Adrenal gland (tissue), 5 donors: ENCODE measurements around the gene DRC7.

Experiments used
- CTCF ChIP-seq, 6 experiments: fragments of 450-650 bp in 4 of 6; fragments of 200-600 bp in 2 of 6; sonication (generic) in 1 of 6; IDR thresholded peaks; 1 replicate in 5 of 6; 2 replicates in 1 of 6; pipeline versions ENCODE4 v1.5.1 to v1.8.0; 2016 to 2021; ENCODE audit warnings: antibody characterized with exemption in 6 of 6, mild to moderate bottlenecking in 2 of 6, moderate library complexity in 1 of 6
- POLR2A ChIP-seq, 2 donors: fragments of 450-650 bp; IDR thresholded peaks; one replicate each; pipeline ENCODE4 v1.6.1; 2017; ENCODE audit warnings: antibody characterized with exemption in 2 of 2, mild to moderate bottlenecking in 2 of 2, moderate library complexity in 1 of 2
- donor health status: DM: no; HTN: no; CAD: no.

GRCh38 chr16:57763285-57764005 lies 68.8 kb downstream of the DRC7 start:
- TF ChIP-seq CTCF (IDR thresholded peaks at IDR 0.05) = no peak
- TF ChIP-seq POLR2A (IDR thresholded peaks at IDR 0.05) = no peak
